Loucy (cell line): ENCODE results near the gene COL10A1.

Source experiments
- CTCF ChIP-seq: fragments of 200-600 bp; sonication (generic); conservative IDR thresholded peaks from 2 replicates; pipeline ENCODE4 v1.5.1; 2014; ENCODE audit warnings: mild to moderate bottlenecking, antibody characterized with exemption, low read length
- EZH2phosphoT487 ChIP-seq: fragments of 200-600 bp; IDR thresholded peaks from 2 replicates; pipeline ENCODE4 v1.6.1; 2018; ENCODE audit warnings: antibody characterized with exemption, mild to moderate bottlenecking, moderate library complexity, borderline replicate concordance

GRCh38 chr6:116168148-116168547 is 42.2 kb upstream of the COL10A1 start:
- no peak for TF ChIP-seq CTCF
- TF ChIP-seq EZH2phosphoT487, result no peak
